HG03558 (cell line): ENCODE measurements around the gene SLC2A4RG.

ENCODE experiments used
- ATAC-seq: cut with Tn5 transposase; IDR thresholded peaks from one replicate; pipeline ENCODE4 v1.9.1; 2021; ENCODE audit warnings: moderate number of reproducible peaks; ENCODE audit not compliant: unreplicated experiment; ENCODE audit errors: extremely low read depth

Gene SLC2A4RG

DNA sequence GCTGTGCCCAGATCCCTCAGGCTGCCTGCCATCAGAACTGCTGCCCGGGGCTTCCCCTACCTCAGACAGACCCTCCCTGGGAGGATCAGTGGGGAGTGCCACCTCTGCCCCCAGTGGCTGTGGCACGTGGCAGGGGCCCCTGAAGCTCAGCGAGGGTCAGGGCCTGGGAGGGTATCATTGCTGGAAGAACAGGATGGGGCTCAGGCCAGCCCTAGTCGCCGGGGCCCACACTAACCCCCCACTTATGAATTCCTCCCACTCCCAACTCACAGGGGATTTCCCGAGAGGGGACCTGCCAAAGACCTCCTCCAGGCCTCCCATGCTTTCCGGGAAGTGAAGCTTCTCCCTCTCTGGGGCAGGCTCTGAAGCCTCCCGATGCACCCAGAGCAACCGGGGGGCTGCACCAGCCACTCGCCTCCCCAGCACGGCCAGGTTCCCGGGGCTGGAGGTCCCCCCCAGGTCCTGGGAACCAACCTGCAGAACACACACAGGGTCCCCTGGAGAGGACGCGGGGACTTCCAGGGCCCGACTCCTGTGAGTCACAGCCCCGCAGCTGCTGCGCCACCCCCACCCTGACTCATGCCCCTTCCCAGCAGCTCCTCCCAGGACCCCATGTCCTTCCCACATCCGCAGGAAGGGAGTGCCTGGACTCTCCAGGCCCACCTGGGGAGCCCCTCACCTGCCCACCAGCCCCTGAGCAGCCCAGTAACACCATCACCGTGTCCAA is 40.7 kb upstream of the SLC2A4RG start:
- no peak for ATAC-seq

DNA sequence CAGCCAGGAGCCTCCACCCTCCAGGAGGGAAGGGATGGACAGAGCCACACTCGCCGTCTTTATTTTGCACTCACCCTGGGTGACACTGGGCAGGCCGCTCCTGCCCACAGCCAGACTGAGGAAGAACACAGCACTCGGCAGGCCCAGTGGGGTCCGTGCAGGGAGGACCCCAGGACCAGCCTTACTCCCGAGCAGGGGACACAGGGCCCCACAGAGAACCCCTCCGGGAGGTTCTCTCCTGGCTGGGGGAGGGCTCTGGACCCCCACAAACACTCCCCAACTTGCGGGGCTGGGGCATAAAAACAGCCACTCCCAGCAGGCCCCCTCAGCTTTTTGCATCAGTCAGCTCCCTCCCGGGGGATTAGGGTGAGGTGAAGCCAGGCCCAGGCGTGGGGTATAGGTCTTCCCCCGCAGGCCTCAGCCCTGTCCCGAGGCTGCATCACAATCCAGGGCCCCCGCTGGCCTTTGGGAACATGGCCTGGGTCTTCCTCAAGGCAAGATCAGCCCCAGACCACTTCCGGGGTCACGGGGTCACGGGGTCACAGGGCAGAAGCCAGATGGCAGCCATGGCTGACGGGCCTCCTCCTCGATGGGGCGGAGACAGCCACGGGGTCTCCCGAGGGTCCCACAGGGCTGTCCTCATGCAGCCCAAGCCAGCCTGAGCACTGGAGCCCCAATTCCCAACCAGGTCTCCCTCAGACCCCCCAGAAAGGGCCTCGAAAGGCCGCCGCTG is 39.9 kb upstream of the SLC2A4RG start:
- ATAC-seq, result no peak

DNA sequence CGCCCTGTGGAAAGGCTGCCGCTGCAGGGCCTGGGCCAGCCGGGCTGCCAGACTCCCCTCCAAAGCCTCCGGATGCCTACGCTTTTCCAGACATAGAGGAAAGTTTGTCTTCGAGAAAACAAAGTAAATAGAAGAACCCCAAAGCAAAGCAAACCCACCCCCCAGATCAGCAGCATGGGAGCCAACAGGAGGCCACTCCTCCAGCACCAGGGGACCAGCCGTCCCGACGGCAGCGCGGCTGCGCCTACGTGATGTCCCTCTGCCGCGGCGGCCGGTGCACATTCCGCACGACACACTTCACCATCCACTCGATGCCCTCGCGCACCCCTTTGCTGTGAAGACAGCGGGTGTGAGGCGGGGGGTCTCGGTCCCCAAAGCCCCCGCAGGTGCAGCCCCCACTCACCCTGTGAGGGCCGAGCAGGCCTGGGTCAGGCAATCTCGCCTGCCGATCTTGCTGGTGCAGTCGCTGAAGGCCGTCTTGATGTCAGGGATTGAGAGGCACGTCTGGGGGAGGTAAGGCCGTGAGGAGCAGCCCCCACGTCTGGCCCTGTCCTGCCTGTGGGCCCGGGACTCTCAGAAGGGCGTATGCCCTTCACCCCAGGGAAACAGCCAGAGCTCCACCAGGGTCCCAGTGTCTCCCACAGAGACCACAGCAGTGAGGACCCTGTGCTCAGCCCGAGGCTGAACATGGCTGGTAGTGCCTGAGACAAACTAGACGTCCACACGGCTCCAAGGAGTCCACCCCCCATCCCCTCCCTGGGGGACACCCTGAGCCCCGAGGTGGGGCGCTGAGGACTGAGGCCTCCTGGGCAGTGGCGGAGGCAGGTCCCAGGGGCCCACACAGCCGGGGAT is 39.2 kb upstream of the SLC2A4RG start:
- no peak for ATAC-seq

DNA sequence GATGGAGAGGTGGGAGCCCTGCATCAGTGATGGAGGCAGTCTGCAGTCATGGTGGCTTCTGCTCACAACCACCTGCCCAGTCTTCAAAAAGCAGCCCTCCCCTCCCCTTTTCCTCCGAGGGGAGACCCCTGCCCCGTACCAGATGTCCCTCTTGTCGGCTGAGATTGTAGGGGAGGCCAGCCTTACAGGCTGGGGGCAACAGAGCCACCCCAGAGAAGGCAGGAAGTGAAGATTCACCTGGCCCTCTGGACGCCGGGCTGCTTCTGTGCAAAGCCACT is 38.6 kb upstream of the SLC2A4RG start:
- no peak for ATAC-seq

GRCh38 chr20:63701329-63702035 is 38.1 kb upstream of the SLC2A4RG start:
- ATAC-seq, result no peak

GRCh38 chr20:63702036-63702665 is 37.4 kb upstream of the SLC2A4RG start:
- ATAC-seq, result no peak

GRCh38 chr20:63702751-63703470 is 36.7 kb upstream of the SLC2A4RG start:
- no peak for ATAC-seq

DNA sequence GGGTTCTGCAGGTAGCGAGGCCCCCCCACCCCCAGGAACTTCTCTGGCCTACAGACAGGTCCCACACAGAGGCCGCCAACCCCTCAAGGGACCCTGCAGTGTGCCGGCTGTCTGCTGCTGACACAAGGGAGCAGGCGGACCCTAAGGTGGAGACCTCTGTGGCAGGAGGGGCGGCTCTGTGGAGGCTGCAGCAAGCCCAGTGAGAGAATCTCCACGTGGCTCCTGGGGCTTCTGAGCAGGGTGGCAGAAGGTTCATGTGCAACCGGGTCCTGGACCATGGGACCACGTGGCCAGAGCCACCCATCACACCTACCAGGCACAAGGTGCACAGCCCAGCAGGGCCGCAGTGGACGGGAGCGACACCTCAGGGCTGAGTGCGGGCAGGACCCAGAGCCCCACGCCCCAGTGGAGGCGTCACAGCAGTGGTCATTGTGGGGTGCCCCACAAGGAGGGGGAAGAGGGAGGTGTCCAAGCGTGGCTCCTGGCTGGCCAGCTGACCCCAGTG is 36.1 kb upstream of the SLC2A4RG start:
- ATAC-seq, result no peak

- ATAC-seq, result no peak
These were observed 35.4 kb upstream of the SLC2A4RG start for GRCh38 chr20:63703976-63704748.

DNA sequence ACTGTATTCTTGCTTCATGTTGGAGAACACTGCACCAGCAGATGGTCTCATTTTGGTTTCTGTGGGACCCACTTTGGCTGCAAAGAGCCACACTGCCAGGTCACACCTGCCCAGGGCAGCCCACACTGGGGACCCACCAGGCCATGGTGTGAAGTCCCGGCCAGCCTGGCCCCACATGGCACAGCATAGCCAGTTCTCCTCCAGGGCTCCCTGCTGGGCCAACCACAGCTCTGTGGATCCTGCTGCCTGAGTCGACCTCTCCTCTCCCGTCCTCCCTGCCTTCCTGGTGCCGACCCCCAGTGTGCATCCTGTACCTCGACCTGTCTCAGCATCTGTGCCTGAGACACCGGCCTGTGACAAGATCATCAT is 34.8 kb upstream of the SLC2A4RG start:
- no peak for ATAC-seq

- ATAC-seq, result no peak
These were observed 34.1 kb upstream of the SLC2A4RG start for GRCh38 chr20:63705232-63706026.

GRCh38 chr20:63706027-63706695 is 33.4 kb upstream of the SLC2A4RG start:
- ATAC-seq, result no peak

DNA sequence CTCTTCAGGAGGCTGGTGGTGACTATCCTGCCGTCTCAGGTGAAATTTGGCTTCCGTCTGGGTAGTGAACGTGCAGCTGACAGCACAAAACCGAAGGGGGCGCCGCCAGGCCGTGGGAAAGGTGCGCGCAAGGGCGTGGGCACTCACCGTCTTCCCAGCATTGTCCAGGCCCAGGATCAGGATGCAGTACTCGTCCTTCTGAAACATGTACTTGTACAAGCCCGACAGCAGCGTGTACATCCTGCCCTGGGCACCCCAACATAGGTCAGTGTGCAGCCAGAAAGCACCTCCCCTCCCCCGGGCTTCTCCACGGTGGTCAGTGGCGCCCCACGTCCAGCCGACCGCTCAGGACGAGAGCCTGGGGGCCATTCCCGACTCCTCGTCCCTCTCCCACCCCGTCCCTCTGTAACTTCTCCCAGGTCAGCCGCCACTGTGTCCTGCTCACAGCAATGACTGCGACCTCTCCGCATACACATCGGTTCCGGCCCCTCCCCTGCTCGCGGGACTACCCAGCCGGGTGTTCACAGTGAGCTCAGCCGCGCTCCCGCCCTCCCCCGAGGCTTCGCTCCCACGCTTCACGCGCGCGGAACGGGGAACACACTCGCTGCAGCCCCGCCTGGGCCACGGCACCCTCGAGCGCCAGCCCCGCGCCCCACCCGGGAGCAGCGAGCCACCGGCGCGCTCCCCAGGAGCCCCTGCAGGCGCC is 32.6 kb upstream of the SLC2A4RG start:
- ATAC-seq, result no peak

GRCh38 chr20:63707558-63708300 is 31.8 kb upstream of the SLC2A4RG start, which contains the start of the genes ARFRP1 and ZGPAT:
Gene ARFRP1, minus strand, starts transcription at chr20:63707976. Its CDS starts 885 bp downstream, at chr20:63707091.
Gene ZGPAT, plus strand, starts transcription at chr20:63708039. Its CDS starts 542 bp downstream, at chr20:63708581.
- ATAC-seq, result peak; percentile 38

- no peak for ATAC-seq
These were observed 31.1 kb upstream of the SLC2A4RG start for GRCh38 chr20:63708301-63709148.
